Activated CD8-positive, alpha-beta T cell treated with anti-CD3 and anti-CD28 coated beads for 36 hours (primary cell): ENCODE data around the gene LRRC3. TPM values are rescaled to one million over a fixed set of nuclear protein-coding genes. Genes with fewer than 3 reads are reported as not detected.

ENCODE experiments used
- ATAC-seq: fragments of 200-7000 bp; cut with Tn5 transposase; one replicate; pipeline ENCODE4 v1.10.0; 2021; ENCODE audit warnings: mild to moderate bottlenecking, moderate library complexity
- CTCF ChIA-PET: fragments of 350-600 bp; sonication (Branson Sonifier 250); formaldehyde crosslinking; loops from one replicate; lab custom pipeline; 2021; ENCODE audit warnings: antibody characterized with exemption; lab: Charles Lee
- POLR2A ChIA-PET: fragments of 350-600 bp; sonication (Branson Sonifier 250); formaldehyde crosslinking; loops from one replicate; lab custom pipeline; 2021; ENCODE audit warnings: antibody characterized with exemption; lab: Charles Lee
- DNase-seq: peaks from one replicate; pipeline ENCODE4 v3.0.0-alpha.2; 2020
- H3K27ac Mint-ChIP-seq: one replicate; pipeline ENCODE4 v1.8.0; 2021; ENCODE audit warnings: mild to moderate bottlenecking, mixed read lengths
- H3K27me3 Mint-ChIP-seq: one replicate; pipeline ENCODE4 v1.8.0; 2021; ENCODE audit warnings: mixed read lengths
- H3K36me3 Mint-ChIP-seq: one replicate; pipeline ENCODE4 v1.8.0; 2021; ENCODE audit warnings: low read depth, mixed read lengths
- H3K4me1 Mint-ChIP-seq: one replicate; pipeline ENCODE4 v1.8.0; 2021; ENCODE audit warnings: low read depth, mixed read lengths
- H3K4me3 Mint-ChIP-seq: one replicate; pipeline ENCODE4 v1.8.0; 2021; ENCODE audit warnings: mild to moderate bottlenecking, moderate library complexity, mixed read lengths
- H3K9me3 Mint-ChIP-seq: one replicate; pipeline ENCODE4 v1.8.0; 2021; ENCODE audit warnings: mixed read lengths
- intact Hi-C: fragments of 100-400 bp; cut with micrococcal nuclease; formaldehyde crosslinking; loops from one replicate; pipeline ENCODE4 v1.10.0; 2022
- total RNA-seq, 2 experiments: library from RNA; stranded (reverse); gene quantifications; one replicate each; pipeline ENCODE4 v1.2.3, GENCODE V29; 2021
- TF ChIP-seq, protein P1 (sequence below): fragments of 200-600 bp; IDR thresholded peaks from one replicate; pipeline ENCODE4 v1.8.0; 2022; ENCODE audit warnings: antibody characterized with exemption, mild to moderate bottlenecking

The LRRC3 gene
- total RNA-seq, 2 experiments from 2014 or later: 1.8 to 1.9 TPM

DNA sequence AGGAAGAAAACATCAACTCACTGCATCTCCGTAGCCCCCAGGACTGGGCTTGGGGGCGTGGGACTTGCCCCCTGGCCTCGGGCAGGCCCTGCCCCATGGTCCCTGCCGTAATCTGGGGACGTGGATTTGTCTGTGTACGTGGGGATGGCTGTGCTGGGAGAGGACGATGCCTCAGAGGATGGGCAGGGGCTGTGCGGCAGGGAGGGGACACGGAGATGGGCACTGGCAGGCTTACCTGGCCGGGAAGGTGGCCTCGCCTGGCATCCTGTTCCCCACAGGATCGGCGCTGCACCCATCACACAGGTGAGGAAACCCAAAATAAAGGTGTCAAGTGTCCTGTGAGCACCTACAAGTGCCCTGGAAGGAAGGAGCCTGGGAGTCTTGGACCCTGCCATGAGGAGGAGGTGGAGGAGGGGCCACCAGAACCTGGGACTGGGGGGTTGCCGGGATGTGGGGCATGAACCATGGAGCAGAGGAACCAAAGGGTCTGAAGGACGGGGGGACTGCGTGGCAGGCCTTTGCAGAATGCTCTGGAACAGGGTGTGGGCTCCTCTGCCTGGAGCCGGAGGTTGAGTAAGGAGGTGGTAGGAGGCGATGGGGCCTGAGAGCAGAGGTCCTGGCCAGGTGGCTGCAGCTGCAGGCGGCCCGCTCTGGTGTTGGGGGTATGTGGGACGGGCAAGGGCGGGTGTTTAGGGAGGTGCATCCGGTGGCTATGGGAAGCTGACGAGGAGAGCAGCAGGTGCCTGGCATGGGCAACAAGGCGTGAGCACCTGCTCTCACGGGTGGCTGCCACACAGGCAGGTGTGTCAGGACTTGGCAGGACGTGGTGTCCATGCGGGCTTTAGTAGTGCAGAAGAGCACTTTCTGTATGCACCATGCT is 27.8 kb upstream of the LRRC3 start:
- H3K4me3 Mint-ChIP-seq: no peak overlapping the region
- POLR2A ChIA-PET: interaction anchor here (1.5 kb wide), 1 partner anchor 27 kb away, joined by 3 read pairs; no protein-coding TSS in a partner anchor
- no peak for ATAC-seq
- H3K4me1 Mint-ChIP-seq: no peaks in the 10 kb centered on the region
- no peaks in the 10 kb centered on the region for H3K27me3 Mint-ChIP-seq
- CTCF ChIA-PET: interaction anchor here (1.4 kb wide), 1 partner anchor 20 kb away, joined by 3 read pairs; no protein-coding TSS in a partner anchor
- no peaks in the 10 kb centered on the region for H3K36me3 Mint-ChIP-seq
- peaks cover 9% of the 10 kb centered on the region for H3K9me3 Mint-ChIP-seq
- DNase-seq: no peak
- intact Hi-C loops: no loop called here
- TF ChIP-seq, protein P1, sequence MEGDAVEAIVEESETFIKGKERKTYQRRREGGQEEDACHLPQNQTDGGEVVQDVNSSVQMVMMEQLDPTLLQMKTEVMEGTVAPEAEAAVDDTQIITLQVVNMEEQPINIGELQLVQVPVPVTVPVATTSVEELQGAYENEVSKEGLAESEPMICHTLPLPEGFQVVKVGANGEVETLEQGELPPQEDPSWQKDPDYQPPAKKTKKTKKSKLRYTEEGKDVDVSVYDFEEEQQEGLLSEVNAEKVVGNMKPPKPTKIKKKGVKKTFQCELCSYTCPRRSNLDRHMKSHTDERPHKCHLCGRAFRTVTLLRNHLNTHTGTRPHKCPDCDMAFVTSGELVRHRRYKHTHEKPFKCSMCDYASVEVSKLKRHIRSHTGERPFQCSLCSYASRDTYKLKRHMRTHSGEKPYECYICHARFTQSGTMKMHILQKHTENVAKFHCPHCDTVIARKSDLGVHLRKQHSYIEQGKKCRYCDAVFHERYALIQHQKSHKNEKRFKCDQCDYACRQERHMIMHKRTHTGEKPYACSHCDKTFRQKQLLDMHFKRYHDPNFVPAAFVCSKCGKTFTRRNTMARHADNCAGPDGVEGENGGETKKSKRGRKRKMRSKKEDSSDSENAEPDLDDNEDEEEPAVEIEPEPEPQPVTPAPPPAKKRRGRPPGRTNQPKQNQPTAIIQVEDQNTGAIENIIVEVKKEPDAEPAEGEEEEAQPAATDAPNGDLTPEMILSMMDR: no peak
- H3K27ac Mint-ChIP-seq: no peak overlapping the region

DNA sequence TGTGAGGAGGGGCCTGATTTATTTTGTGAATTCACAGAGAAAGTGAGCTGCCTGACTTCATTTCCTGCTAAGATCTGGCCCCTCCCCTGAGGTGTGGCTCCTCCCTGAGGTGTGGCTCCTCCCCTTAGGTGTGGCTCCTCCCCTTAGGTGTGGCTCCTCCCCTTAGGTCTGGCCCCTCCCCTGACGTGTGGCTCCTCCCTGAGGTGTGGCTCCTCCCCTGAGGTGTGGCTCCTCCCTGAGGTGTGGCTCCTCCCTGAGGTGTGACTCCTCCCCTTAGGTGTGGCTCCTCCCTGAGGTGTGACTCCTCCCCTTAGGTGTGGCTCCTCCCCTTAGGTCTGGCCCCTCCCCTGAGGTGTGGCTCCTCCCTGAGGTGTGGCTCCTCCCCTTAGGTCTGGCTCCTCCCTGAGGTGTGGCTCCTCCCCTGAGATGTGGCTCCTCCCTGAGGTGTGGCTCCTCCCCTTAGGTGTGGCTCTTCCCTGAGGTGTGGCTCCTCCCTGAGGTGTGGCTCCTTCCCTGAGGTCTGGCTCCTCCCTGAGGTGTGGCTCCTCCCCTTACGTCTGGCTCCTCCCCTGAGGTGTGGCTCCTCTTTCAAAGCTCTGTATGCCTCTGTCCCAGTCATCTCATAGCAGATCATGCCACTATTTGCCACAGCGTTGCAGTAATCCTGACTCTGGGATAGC is 26.9 kb upstream of the LRRC3 start:
- peak; percentile 75 for ATAC-seq
- CTCF ChIA-PET: interaction anchor here (1.4 kb wide), 1 partner anchor 21 kb away, joined by 3 read pairs; no protein-coding TSS in a partner anchor
- no peak overlapping the region for H3K27ac Mint-ChIP-seq

DNA sequence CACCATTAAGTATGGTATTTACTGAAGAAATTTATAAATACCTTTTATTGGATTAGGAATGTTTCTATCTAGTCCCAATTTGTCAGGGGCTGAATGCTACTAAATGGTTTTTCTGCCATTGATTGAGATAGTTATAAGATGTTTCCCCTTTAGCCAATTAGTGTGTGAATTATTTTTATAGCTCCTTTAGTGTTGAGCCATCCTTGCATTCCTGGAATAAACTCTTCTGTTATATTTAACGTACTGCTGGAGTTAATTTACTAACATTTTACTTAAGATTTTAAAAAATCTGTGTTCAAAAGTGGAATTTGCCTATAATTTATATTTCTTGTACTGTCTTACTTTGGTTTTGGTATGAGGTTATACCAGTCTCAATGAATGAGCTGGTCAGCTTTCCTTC is 25.4 kb upstream of the LRRC3 start:
- ChIA-PET POLR2A (interaction anchor here (1.8 kb wide), 1 partner anchor 12 kb away, joined by 3 read pairs; no protein-coding TSS in a partner anchor), CTCF (interaction anchor here (0.9 kb wide), 1 partner anchor 22 kb away, joined by 3 read pairs; no protein-coding TSS in a partner anchor)
- H3K27ac Mint-ChIP-seq: no peak overlapping the region
- H3K36me3 Mint-ChIP-seq: no peaks in the 10 kb centered on the region
- ATAC-seq: no peak
- peaks cover 9% of the 10 kb centered on the region for H3K9me3 Mint-ChIP-seq
- TF ChIP-seq, protein P1: no peak
- no peak for DNase-seq
- H3K27me3 Mint-ChIP-seq: no peaks in the 10 kb centered on the region
- no peaks in the 10 kb centered on the region for H3K4me1 Mint-ChIP-seq
- no peak overlapping the region for H3K4me3 Mint-ChIP-seq
- intact Hi-C loops: no loop called here

More for the DNA sequence above, 26.9 kb upstream of the LRRC3 start:
- H3K4me1 Mint-ChIP-seq: no peaks in the 10 kb centered on the region
- TF ChIP-seq, protein P1: no peak
- peak; percentile 67 for DNase-seq
- POLR2A ChIA-PET: interaction anchor here (1.5 kb wide), 1 partner anchor 26 kb away, joined by 3 read pairs; no protein-coding TSS in a partner anchor
- H3K27me3 Mint-ChIP-seq: no peaks in the 10 kb centered on the region
- H3K36me3 Mint-ChIP-seq: no peaks in the 10 kb centered on the region
- peaks cover 9% of the 10 kb centered on the region for H3K9me3 Mint-ChIP-seq
- no peak overlapping the region for H3K4me3 Mint-ChIP-seq
- intact Hi-C loops: no loop called here

DNA sequence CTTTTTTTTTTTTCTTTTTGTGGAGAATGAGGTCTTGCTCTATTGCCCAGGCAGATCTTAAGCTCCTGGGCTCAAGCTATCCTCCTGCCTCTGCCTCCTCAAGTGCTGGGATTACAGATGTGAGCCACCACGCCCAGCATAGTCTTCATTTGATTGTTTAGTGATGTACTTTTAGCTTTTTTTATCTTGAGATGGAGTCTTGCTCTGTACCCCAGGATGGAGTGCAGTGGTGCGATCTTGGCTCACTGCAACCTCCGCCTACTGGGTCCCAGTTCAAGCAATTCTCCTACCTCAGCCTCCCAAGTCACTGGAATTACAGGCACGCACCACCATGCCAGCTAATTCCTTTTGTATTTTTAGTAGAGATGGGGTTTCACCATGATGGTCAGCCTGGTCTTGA is 24.0 kb upstream of the LRRC3 start:
- intact Hi-C loops: no loop called here
- no peak overlapping the region for H3K4me3 Mint-ChIP-seq
- H3K27me3 Mint-ChIP-seq: no peaks in the 10 kb centered on the region
- DNase-seq (no peak), ATAC-seq (no peak)
- CTCF ChIA-PET: no interaction called here
- H3K9me3 Mint-ChIP-seq: peaks cover 9% of the 10 kb centered on the region
- H3K27ac Mint-ChIP-seq: no peak overlapping the region
- H3K4me1 Mint-ChIP-seq: no peaks in the 10 kb centered on the region
- TF ChIP-seq, protein P1: no peak
- POLR2A ChIA-PET: interaction anchor here (1.8 kb wide), 1 partner anchor 11 kb away, joined by 3 read pairs; no protein-coding TSS in a partner anchor
- no peaks in the 10 kb centered on the region for H3K36me3 Mint-ChIP-seq
